SK-N-SH (cell line): ENCODE measurements around the gene AP3S2.

Experiments
- CHD2 ChIP-seq: fragments of 150-350 bp; IDR thresholded peaks from 2 replicates; pipeline ENCODE4 v1.6.1; 2018; ENCODE audit warnings: low read length; ENCODE audit not compliant: partially characterized antibody
- FOXM1 ChIP-seq: IDR thresholded peaks from 2 replicates; pipeline ENCODE4 v1.4.0; 2012; ENCODE audit warnings: low read depth, mild to moderate bottlenecking
- NRF1 ChIP-seq: IDR thresholded peaks from 2 replicates; pipeline ENCODE4 v1.6.1; 2012; ENCODE audit warnings: low read depth, mild to moderate bottlenecking, low read length
- POLR2AphosphoS5 ChIP-seq: IDR thresholded peaks from 2 replicates; pipeline ENCODE4 v1.6.1; 2012; ENCODE audit warnings: low read depth, low read length
- TF ChIP-seq, protein P1 (sequence below): fragments of 200-600 bp; sonication (generic); IDR thresholded peaks from 2 replicates; pipeline ENCODE4 v1.6.1; 2017; ENCODE audit warnings: antibody characterized with exemption, mild to moderate bottlenecking, moderate library complexity
- TF ChIP-seq, protein P2 (sequence below): fragments of 150-350 bp; IDR thresholded peaks from 2 replicates; pipeline ENCODE4 v1.6.1; 2016; ENCODE audit warnings: mild to moderate bottlenecking, low read depth, low read length
- TF ChIP-seq, protein P3 (sequence below): IDR thresholded peaks from 2 replicates; pipeline ENCODE4 v1.4.0; 2012; ENCODE audit warnings: low read depth, borderline replicate concordance
- TF ChIP-seq, protein P4 (sequence below): IDR thresholded peaks from 2 replicates; pipeline ENCODE4 v1.6.1; 2012; ENCODE audit warnings: mild to moderate bottlenecking, low read depth, low read length, moderate library complexity

DNA sequence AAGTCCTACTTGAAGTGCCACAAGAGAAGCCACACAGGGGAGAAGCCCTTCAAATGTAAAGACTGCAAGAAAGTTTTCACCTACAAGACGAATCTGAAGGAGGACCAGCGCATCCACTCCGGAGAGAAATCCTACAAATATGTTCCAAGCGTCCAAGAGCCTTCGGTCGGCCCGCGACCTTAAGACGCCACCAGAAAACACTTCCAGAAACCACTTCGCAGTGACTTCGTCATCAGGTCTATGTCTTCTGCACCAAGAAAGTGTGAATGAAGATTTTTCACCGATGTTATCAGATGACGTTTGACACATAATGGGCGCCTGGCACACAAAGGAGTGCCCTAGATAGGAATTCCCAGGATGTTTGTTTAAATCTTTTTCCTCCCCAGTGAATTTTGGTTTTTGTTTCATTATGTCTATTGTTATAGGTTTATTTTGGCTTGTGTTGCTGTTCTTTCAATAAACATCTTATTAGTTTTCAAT lies 43.0 kb upstream of the AP3S2 start:
- TF ChIP-seq, protein P1, sequence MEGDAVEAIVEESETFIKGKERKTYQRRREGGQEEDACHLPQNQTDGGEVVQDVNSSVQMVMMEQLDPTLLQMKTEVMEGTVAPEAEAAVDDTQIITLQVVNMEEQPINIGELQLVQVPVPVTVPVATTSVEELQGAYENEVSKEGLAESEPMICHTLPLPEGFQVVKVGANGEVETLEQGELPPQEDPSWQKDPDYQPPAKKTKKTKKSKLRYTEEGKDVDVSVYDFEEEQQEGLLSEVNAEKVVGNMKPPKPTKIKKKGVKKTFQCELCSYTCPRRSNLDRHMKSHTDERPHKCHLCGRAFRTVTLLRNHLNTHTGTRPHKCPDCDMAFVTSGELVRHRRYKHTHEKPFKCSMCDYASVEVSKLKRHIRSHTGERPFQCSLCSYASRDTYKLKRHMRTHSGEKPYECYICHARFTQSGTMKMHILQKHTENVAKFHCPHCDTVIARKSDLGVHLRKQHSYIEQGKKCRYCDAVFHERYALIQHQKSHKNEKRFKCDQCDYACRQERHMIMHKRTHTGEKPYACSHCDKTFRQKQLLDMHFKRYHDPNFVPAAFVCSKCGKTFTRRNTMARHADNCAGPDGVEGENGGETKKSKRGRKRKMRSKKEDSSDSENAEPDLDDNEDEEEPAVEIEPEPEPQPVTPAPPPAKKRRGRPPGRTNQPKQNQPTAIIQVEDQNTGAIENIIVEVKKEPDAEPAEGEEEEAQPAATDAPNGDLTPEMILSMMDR: no peak
- TF ChIP-seq, protein P2, sequence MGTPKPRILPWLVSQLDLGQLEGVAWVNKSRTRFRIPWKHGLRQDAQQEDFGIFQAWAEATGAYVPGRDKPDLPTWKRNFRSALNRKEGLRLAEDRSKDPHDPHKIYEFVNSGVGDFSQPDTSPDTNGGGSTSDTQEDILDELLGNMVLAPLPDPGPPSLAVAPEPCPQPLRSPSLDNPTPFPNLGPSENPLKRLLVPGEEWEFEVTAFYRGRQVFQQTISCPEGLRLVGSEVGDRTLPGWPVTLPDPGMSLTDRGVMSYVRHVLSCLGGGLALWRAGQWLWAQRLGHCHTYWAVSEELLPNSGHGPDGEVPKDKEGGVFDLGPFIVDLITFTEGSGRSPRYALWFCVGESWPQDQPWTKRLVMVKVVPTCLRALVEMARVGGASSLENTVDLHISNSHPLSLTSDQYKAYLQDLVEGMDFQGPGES: no peak
- no peak for TF ChIP-seq FOXM1
- TF ChIP-seq, protein P3, sequence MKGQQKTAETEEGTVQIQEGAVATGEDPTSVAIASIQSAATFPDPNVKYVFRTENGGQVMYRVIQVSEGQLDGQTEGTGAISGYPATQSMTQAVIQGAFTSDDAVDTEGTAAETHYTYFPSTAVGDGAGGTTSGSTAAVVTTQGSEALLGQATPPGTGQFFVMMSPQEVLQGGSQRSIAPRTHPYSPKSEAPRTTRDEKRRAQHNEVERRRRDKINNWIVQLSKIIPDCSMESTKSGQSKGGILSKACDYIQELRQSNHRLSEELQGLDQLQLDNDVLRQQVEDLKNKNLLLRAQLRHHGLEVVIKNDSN: no peak
- no peak for TF ChIP-seq NRF1
- TF ChIP-seq, protein P4, sequence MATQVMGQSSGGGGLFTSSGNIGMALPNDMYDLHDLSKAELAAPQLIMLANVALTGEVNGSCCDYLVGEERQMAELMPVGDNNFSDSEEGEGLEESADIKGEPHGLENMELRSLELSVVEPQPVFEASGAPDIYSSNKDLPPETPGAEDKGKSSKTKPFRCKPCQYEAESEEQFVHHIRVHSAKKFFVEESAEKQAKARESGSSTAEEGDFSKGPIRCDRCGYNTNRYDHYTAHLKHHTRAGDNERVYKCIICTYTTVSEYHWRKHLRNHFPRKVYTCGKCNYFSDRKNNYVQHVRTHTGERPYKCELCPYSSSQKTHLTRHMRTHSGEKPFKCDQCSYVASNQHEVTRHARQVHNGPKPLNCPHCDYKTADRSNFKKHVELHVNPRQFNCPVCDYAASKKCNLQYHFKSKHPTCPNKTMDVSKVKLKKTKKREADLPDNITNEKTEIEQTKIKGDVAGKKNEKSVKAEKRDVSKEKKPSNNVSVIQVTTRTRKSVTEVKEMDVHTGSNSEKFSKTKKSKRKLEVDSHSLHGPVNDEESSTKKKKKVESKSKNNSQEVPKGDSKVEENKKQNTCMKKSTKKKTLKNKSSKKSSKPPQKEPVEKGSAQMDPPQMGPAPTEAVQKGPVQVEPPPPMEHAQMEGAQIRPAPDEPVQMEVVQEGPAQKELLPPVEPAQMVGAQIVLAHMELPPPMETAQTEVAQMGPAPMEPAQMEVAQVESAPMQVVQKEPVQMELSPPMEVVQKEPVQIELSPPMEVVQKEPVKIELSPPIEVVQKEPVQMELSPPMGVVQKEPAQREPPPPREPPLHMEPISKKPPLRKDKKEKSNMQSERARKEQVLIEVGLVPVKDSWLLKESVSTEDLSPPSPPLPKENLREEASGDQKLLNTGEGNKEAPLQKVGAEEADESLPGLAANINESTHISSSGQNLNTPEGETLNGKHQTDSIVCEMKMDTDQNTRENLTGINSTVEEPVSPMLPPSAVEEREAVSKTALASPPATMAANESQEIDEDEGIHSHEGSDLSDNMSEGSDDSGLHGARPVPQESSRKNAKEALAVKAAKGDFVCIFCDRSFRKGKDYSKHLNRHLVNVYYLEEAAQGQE: no peak
- no peak for TF ChIP-seq POLR2AphosphoS5
- no peak for TF ChIP-seq CHD2
